ENCODE data around the gene INTS11. TPM values are rescaled to one million over a fixed set of nuclear protein-coding genes. Genes with fewer than 3 reads are reported as not detected.

Gene INTS11
- total and polyA plus RNA-seq, 9 of the 15 experiments (the other 6 are each of a cell fraction or from before 2014, with no cell fraction given), result 3.6 to 183 (median 110) TPM

- TF ChIP-seq FOXO4 (CRISPR knock-in tag; IDR thresholded peaks at IDR 0.05) (no peak), SRSF1 (IDR thresholded peaks at IDR 0.05; ENCODE audit: low read depth, low read length) (no peak), POU5F1 (IDR thresholded peaks at IDR 0.05; ENCODE audit: borderline replicate concordance, low read depth, low read length, partially characterized antibody) (no peak), MYC (IDR thresholded peaks at IDR 0.05; ENCODE audit: low read depth, low read length) (no peak), MYC (CRISPR knock-in tag; IDR thresholded peaks at IDR 0.05; ENCODE audit: borderline replicate concordance, low read depth) (peak; percentile 67; the same call in 1 of the 2 replicates), ZNF609 (CRISPR knock-in tag; IDR thresholded peaks at IDR 0.05; ENCODE audit: borderline replicate concordance) (peak; percentile 83; the same call in 1 of the 2 replicates), TAL1 (IDR thresholded peaks at IDR 0.05) (no peak), ZNF766 (CRISPR knock-in tag; conservative IDR thresholded peaks at IDR 0.05) (no peak), E2F5 (CRISPR knock-in tag; IDR thresholded peaks at IDR 0.05) (no peak), SMAD3 (CRISPR knock-in tag; conservative IDR thresholded peaks at IDR 0.05) (no peak), BACH1 (tag; IDR thresholded peaks at IDR 0.05) (no peak), POLR2H (tag; IDR thresholded peaks at IDR 0.05; ENCODE audit: low read depth) (no peak), BDP1 (IDR thresholded peaks at IDR 0.05; ENCODE audit: insufficient read depth, insufficient read length) (no peak), ZNF282 (CRISPR knock-in tag; IDR thresholded peaks at IDR 0.05) (no peak), HDAC2 (IDR thresholded peaks at IDR 0.05) (no peak), CREM (IDR thresholded peaks at IDR 0.05; ENCODE audit: low read depth) (no peak), ZMIZ1 (IDR thresholded peaks at IDR 0.05; ENCODE audit: low read depth in 2 of 2, low read length in 2 of 2) (no peak)
These were observed 15.0 kb downstream of the INTS11 start (continued) for GRCh38 chr1:1309251-1310108.

Measured in K562 (cell line).